Non-pigmented ciliary epithelial cell (primary cell): ENCODE data around the gene COL24A1.
"Not testable (repeated sequence)": the region's sequence is repeated elsewhere in the genome, so short reads cannot be mapped to it uniquely, and the experiment has no call there.

Experiments
- DNase-seq: peaks from one replicate; pipeline ENCODE4 v3.0.0-alpha.2; 2010; ENCODE audit warnings: low read depth

The COL24A1 gene

GRCh38 chr1:86152887-86153286 lies 3.7 kb downstream of the COL24A1 start:
- DNase-seq: no peak

- DNase-seq: peak; percentile 65
Observed at GRCh38 chr1:86151427-86151826, 5.1 kb downstream of the COL24A1 start.

GRCh38 chr1:86150553-86151055 lies 6.0 kb downstream of the COL24A1 start:
- no peak for DNase-seq

- no peak for DNase-seq
Observed at GRCh38 chr1:86149591-86149990, 7.0 kb downstream of the COL24A1 start.

DNA sequence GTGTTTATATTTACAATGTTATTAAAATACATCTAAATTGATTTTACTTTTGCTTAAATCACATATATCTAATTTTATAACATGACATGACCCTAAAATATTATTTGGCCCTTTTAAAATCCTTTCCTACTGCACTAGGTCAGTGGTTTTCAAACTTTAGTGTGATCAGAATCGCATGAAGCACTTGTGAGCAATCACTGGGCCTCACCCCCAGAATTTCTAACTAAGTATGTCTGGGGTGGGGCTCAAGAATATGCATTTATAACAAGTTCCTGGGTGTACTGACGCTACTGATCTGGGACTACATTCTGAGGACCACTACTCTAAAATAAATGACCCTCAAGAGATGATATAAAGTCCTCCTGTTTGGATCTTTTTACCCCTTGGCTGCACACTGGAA lies 8.8 kb downstream of the COL24A1 start:
- no peak for DNase-seq

GRCh38 chr1:86146566-86146965 lies 10.0 kb downstream of the COL24A1 start:
- DNase-seq: no peak

- no peak for DNase-seq
Observed at GRCh38 chr1:86140281-86140880, 16.2 kb downstream of the COL24A1 start.

- no peak for DNase-seq
Observed at GRCh38 chr1:86138746-86139145, 17.8 kb downstream of the COL24A1 start.

DNA sequence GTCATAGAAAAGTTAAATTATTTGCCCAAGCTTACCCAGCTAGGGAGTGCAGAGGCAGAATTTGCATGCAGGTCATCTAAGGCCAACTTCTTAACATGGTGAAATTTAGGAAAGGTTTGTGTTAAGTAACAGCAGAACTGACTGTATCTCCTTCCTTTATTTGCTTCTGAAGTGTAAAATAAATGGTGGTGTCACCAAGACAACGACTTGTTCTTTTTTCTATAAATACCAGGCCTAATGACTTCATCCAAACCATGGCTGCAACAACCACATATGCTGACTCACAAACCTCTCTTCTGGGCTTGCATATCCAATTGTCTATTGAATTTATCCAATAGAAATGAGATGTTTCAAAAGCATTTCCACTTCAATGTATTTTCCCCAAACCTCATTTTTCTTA lies 19.1 kb downstream of the COL24A1 start:
- DNase-seq: peak; percentile 79

GRCh38 chr1:86119214-86119764 lies 37.3 kb downstream of the COL24A1 start:
- DNase-seq: no peak

DNA sequence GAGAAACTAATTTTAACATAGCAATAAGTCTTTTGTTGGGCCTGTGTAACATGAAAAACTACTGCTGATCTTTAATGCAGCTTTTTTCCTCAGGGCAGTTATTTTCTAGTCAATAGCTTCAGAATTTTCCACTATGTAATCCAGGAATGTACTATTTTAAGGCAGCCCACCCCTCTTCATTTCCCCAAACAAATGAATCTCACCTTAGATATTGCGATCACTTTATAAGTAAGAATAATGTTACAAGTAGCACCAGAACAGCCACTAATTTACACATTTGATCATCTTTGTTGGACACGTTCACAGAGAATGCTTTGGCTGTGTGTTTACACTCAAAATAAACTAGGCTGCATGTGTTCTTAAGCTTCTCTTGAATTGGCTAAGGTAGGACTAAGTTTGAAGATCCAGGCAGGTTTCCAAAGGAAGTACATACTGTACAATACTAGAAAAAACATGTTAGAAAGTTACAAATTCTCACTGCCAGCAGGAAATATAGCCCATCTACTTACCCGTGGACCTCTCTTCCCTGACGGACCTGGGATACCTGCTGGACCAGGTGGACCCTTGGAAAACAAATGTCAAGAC lies 41.7 kb downstream of the COL24A1 start:
- DNase-seq: no peak

DNA sequence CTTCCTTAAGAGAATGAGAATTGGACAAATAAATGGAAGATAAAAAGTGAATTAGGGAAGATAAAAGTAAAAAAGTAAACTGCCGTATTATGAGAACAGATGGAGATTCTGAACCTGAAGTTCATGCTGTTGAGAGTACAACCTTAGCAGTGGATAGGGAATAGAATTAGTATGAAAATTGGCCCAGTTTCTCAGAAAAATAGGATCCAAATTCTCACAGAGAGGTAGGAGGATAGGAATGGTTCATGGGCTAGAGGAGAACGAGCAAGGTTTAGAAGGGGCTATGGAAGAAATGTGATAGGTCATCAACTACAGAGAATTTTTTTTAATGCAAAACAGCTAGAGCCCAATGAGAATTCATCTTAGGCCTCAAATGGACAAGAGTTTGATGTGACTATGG lies 42.3 kb downstream of the COL24A1 start:
- DNase-seq: no peak

DNA sequence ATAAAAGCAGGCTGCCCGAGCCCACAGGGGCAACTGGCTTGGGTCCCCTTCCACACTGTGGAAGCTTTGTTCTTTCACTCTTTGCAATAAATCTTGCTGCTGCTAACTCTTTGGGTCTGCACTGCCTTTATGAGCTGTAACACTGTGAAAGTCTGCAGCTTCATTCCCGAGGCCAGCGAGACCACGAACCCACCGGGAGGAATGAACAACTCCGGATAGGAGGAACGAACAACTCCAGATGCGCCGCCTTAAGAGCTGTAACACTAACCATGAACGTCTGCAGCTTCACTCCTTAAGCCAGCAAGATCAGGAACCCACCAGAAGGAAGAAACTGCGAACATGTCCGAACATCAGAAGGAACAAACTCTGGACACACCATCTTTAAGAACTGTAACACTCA lies 45.0 kb downstream of the COL24A1 start:
- DNase-seq: not testable (repeated sequence)

GRCh38 chr1:86110451-86111129 lies 46.0 kb downstream of the COL24A1 start:
- DNase-seq: no peak

- no peak for DNase-seq
Observed at GRCh38 chr1:86105533-86105866, 51.1 kb downstream of the COL24A1 start.

DNA sequence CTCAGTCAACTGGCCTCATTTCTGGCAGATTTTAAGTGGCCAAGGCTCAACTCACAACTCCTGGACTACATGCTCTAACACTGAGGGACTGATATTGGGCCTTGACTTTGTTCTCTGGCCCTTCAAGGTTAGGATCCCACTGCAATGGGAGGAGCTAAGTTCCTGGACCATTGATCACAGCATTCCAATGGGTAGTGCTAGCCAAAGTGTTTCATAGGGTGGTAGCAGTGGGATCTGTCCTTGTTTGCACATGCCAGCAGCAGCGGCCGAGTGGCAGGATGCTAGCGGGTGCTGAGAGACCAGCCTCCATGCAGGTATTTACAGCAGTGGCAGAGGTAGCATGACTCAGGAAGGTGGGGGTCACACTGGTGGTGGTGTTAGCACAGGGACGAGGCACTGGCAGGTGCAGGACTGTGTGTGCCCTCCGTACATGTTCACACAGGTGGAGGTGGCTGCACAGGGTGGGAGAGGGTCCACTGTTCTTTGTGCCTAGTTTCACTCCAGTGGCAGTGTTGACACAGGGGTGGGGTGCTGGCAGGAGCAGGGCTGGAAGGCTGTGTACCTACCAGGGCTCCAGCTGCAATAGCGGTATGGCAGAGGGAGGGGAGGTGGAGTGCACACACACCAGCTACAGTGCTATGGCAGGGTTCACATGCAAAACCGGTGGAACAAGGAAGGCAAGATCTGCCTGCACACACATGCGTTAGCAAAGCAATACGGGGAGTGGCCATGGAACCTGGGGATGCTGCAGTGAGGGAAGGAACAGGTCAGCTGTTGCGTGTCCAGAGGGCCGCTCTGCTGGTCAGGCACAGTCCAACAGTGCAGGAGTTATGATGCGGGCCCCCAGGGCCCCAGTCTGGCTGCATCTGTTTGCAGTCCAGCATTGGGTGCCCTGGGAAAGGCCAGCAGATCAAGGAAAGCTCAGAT lies 51.7 kb downstream of the COL24A1 start:
- no peak for DNase-seq

DNA sequence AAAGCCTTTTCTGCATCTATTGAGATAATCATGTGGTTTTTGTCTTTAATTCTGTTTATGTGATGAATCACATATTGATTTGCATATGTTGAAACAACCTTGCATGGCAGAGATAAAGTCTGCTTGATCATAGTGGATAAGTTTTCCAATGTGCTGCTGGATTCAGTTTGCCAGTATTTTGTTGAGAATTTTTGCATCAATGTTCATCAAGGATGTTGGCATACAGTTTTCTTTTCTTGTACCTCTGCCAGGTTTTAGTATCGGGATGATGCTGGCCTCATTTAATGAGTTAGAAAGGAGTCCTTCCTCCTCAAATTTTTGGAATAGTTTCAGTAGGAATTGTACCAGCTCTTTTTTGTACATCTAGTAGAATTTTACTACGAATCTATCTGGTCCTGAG lies 55.0 kb downstream of the COL24A1 start:
- DNase-seq: no peak

DNA sequence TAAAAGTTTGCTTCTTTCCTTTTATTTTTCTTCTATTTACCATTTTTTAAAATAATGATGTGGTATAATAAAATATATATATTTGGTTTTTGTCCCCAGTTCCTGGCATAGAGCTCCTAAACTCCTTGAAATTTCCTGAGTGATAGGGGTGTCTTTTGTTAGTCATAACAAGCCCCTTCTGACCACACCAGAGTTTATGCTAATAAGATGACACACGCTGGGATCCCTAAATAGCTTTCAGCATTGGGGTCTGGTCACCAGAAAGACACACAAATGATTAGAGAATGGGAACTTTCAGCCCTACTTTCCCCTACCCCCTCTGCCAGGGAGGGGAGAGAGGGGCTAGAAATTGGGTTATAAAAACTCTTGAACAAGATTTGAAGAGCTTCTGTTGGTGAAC lies 56.2 kb downstream of the COL24A1 start:
- no peak for DNase-seq

DNA sequence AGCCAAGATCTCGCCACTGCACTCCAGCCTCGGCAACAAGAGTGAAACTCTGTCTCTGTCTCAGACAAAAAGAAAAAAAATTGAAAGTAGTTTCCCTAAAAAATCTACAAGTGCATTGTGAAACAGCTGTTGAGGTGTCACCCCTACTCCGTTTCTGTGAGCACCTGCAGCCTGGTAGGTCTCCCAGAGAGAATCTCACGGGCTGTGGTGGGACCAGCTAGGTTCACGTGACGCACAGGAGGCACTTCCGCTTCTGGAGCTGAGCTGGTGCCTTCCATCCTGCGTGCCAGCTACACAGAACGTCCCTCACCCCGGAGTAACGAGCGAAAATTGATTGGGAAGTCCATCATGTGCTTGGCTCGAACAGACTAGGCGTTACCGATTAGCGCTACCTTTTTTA lies 66.8 kb downstream of the COL24A1 start:
- no peak for DNase-seq

DNA sequence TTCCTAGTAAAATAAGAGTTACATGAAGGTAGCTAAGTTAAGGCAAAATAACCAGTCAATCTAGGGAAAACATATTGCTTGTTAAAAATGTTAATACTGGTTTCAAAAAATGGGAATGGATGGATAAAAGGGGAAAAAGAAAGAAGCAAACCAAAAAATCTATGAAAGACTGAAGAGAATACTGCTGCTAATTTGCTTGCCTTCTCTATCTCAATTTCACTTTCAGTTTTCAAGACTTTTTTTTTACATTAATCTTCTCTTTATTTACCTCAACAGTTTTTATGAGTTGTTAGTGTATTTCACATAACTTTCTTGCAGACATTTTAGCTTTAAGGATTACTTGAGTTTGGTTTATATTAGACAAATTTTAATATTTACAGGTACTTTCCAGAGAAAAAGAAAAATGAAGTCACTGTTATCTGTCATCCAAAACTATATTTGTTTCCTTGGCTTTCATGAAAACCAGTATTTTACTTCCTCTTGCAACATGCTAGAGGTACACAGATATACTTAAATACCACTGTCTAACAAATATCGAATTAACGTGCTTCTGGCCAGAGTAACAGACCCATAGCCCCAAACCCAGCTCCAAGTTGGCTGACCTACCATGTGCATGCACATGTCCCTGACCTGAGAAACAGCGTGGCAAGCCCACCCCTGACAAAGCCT lies 70.7 kb downstream of the COL24A1 start:
- DNase-seq: no peak

DNA sequence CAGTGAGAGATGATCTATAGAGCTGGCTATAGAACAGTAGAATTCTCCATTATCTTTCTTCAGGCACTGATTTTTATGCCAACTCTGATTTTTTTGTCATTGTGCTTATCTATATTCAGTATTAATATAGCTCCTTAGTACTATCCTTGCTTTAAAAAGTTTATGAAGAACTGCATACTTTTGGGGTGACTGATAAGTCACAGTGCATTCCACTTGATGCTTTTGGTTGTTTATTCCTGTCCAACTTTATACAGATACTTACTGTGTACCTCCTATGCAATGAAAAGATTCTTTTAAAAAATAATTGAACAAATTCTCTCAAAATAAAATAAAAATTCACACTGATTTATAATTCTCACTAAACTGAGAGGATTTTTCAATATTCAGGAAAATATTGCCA lies 71.6 kb downstream of the COL24A1 start:
- no peak for DNase-seq

DNA sequence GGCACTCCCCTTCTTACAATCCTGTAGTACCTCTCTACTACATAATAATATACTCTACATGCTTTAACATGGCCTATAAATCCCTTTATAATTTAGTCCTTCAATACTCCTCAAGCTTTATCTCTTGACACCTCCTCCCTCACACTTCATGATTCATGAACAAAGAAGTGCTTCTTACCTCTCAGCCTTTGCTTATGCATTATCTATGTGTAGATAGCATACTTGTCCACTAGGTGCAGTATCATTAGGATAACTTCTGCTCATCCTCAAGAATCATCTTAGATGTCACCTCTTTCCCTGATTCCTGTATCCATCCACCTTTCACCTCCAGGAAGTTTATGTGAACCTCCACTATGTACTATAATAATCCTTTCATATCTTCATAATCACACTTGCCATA lies 74.4 kb downstream of the COL24A1 start:
- DNase-seq: no peak
